Heart right ventricle (tissue), 16 donors: ENCODE data around the gene PVALEF. TPM values are rescaled to one million over a fixed set of nuclear protein-coding genes. Genes with fewer than 3 reads are reported as not detected.
A peak's percentile ranks its signal among the peaks of the same experiment; 100 is the strongest.

Source experiments
- ATAC-seq, 8 donors: fragments of 200-7000 bp; cut with Tn5 transposase; one replicate each; pipeline ENCODE4 v1.9.1; 2020; ENCODE audit warnings: mild to moderate bottlenecking in 8 of 8, moderate library complexity in 8 of 8, moderate number of reproducible peaks in 1 of 8
- DNase-seq, 2 donors: peaks; one replicate each; pipeline ENCODE4 v3.0.0-alpha.2; 2020
- H3K27ac ChIP-seq, 10 donors: fragments of 200-600 bp; sonication (generic) in 2 of 10; one replicate each; pipeline versions ENCODE4 v1.5.0 to v1.8.0; 2020 to 2022; ENCODE audit warnings: mild to moderate bottlenecking in 3 of 10
- H3K27me3 ChIP-seq, 7 donors: fragments of 200-600 bp; one replicate each; pipeline ENCODE4 v1.8.0; 2021 to 2022; ENCODE audit warnings: mild to moderate bottlenecking in 2 of 7
- H3K36me3 ChIP-seq, 9 donors: fragments of 200-600 bp; sonication (generic) in 1 of 9; one replicate each; pipeline versions ENCODE4 v1.5.0 to v1.8.0; 2020 to 2022; ENCODE audit warnings: mild to moderate bottlenecking in 2 of 9
- H3K4me1 ChIP-seq, 9 donors: fragments of 200-600 bp; sonication (generic) in 1 of 9; one replicate each; pipeline versions ENCODE4 v1.5.0 to v1.8.0; 2020 to 2022; ENCODE audit warnings: mild to moderate bottlenecking in 4 of 9
- H3K4me3 ChIP-seq, 10 donors: fragments of 200-600 bp; sonication (generic) in 2 of 10; one replicate each; pipeline versions ENCODE4 v1.5.0 to v1.8.0; 2020 to 2022; ENCODE audit warnings: mild to moderate bottlenecking in 7 of 10, moderate library complexity in 2 of 10
- H3K9me3 ChIP-seq, 11 donors: fragments of 200-600 bp in 10 of 11; sonication (generic) in 2 of 11; one replicate each; pipeline versions ENCODE4 v1.5.0 to v1.8.0; 2013 to 2022; ENCODE audit warnings: mild to moderate bottlenecking in 2 of 11, control low read depth in 1 of 11, moderate library complexity in 1 of 11
- WGBS, 2 donors: extraction: QIAGEN DNeasy Blood & Tissue Kit; methylation state at CpG; one replicate each; pipeline ENCODE4 v1.1.7; 2013; ENCODE audit warnings: inconsistent platforms in 1 of 2; 5-methylcytosine and 5-hydroxymethylcytosine counted together
- intact Hi-C, 10 donors: fragments of 100-400 bp; cut with DNase I; formaldehyde crosslinking; loops; one replicate each; pipeline versions ENCODE4 v1.11.1 to v1.14.2; 2022
- polyA plus RNA-seq, 2 donors: library from polyadenylated mRNA; stranded (reverse); fragments of 200-250 nt; gene quantifications; one replicate each; pipeline ENCODE4 v1.2.3, GENCODE V29; 2013
- total RNA-seq, 10 donors: library from RNA; stranded (reverse); fragmentation: NEBNext Ultra II Directional in 3 of 10; extraction: Animal tissue kit (Norgen Biotek cat#: 25700) in 3 of 10; gene quantifications; one replicate each; pipeline versions ENCODE4 v1.2.1 to v1.2.4, GENCODE V29; 2021 to 2023
- TF ChIP-seq, protein P1 (sequence below), 9 donors: fragments of 200-600 bp; sonication (generic) in 2 of 9; IDR thresholded peaks; one replicate each; pipeline versions ENCODE4 v1.5.0 to v1.8.0; 2021 to 2022; ENCODE audit warnings: antibody characterized with exemption in 9 of 9, mild to moderate bottlenecking in 5 of 9, moderate library complexity in 1 of 9
- donor health status: Arrhythmogenic right ventricular cardiomyopathy.
- donor health status: ischemic (EF 13 %, LVEDD 7.1; RV severe dilation, severe dysfunction).
- donor health status: healthy with polysubstance abuse.
- donor health status: DM: no; HTN: yes; CAD: no.
- donor health status: DM: no; HTN: no; CAD: no.
- donor health status: ischemic (EF 25% LVEDD 6.9; RV normal size, moderate dysfunction).
- donor health status: ischemic (EF 25% LVEDD 5.7; RV mildly dilated, moderate dysfunction).
- donor health status: healthy.
- donor health status: DM: yes; HTN: yes; CAD: no.
- donor health status: Ischemic cardiomyopathy.
- donor health status: ischemic (EF 35%, LVEDD 5.7; RV mildly dilated, moderate dysfunction).
- donor health status: nonischemic (EF 11% LVEDD 7.7; RV severe dilation, severe dysfunction).
- donor health status: DM: yes; HTN: yes; CAD: no.
- donor health status: PGD.
- donor health status: ischemic (EF 29% LVEDD 5.4; RV normal size, mild dysfunction).
- donor health status: nonischemic (EF 23%, LVEDD 6.1; RV moderate dilation, normal function).

Gene PVALEF
- total and polyA plus RNA-seq, 12 donors: not detected

GRCh38 chr17:81189670-81190530 is 24.6 kb downstream of the PVALEF start:
- TF ChIP-seq, protein P1, sequence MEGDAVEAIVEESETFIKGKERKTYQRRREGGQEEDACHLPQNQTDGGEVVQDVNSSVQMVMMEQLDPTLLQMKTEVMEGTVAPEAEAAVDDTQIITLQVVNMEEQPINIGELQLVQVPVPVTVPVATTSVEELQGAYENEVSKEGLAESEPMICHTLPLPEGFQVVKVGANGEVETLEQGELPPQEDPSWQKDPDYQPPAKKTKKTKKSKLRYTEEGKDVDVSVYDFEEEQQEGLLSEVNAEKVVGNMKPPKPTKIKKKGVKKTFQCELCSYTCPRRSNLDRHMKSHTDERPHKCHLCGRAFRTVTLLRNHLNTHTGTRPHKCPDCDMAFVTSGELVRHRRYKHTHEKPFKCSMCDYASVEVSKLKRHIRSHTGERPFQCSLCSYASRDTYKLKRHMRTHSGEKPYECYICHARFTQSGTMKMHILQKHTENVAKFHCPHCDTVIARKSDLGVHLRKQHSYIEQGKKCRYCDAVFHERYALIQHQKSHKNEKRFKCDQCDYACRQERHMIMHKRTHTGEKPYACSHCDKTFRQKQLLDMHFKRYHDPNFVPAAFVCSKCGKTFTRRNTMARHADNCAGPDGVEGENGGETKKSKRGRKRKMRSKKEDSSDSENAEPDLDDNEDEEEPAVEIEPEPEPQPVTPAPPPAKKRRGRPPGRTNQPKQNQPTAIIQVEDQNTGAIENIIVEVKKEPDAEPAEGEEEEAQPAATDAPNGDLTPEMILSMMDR (IDR thresholded peaks at IDR 0.05): peak in 2 of 9 donors; percentile 23 to 26
- ATAC-seq (peak in 3 of 8 donors; percentile 15 to 28 (median 18)), DNase-seq (no peak)
- peaks cover 0 to 8% (median under 1%) of the 10 kb centered on the region in 9 donors for H3K4me1 ChIP-seq
- no peak overlapping the region for H3K4me3 ChIP-seq
- H3K36me3 ChIP-seq: peaks cover 0 to 24% (median 0%) of the 10 kb centered on the region in 9 donors
- 83 to 84% methylated on average over 27 of the region's 27 CpGs for WGBS, 2 donors
- intact Hi-C loops: loop anchor here in 3 of 10 donors (10.0 kb wide), 1 partner anchor 45 kb away; no protein-coding TSS in a partner anchor
- H3K27ac ChIP-seq: no peak overlapping the region
- no peaks in the 10 kb centered on the region for H3K9me3 ChIP-seq
- no peaks in the 10 kb centered on the region for H3K27me3 ChIP-seq

DNA sequence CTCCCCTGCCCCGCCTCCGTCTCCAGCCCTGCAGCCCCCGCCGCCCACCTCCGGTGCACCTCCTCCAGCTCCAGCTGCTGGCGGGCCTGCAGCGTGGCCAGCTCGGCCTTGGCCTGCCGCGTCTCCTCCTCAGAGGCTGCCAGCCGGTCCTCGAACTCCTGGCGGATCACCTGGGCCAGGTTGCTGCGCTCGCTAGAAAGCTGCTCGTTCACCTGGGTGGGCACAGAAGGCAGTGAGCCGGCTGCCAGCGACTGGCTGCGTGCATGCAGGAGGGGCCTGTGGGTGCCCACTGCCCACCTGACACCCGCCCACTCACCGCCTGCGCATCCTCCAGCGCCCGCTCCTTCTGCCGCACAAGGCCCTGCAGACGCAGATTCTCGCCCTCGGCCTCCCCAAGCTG is 25.3 kb downstream of the PVALEF start:
- H3K9me3 ChIP-seq: no peaks in the 10 kb centered on the region
- H3K27me3 ChIP-seq: no peaks in the 10 kb centered on the region
- H3K36me3 ChIP-seq: peaks cover 0 to 24% (median 0%) of the 10 kb centered on the region in 9 donors
- DNase-seq (no peak), ATAC-seq (no peak)
- WGBS, 2 donors: 94 to 96% methylated on average over 28 of the region's 28 CpGs
- no peak overlapping the region for H3K27ac ChIP-seq
- TF ChIP-seq, protein P1 (IDR thresholded peaks at IDR 0.05): no peak
- no peak overlapping the region for H3K4me3 ChIP-seq
- intact Hi-C loops: loop anchor here in 3 of 10 donors (10.0 kb wide), 1 partner anchor 46 kb away; no protein-coding TSS in a partner anchor
- H3K4me1 ChIP-seq: peaks cover 0 to 15% (median 8%) of the 10 kb centered on the region in 9 donors

GRCh38 chr17:81191116-81191515 is 25.8 kb downstream of the PVALEF start:
- no peak for ATAC-seq
- DNase-seq: no peak
- no peak overlapping the region for H3K27ac ChIP-seq
- no peaks in the 10 kb centered on the region for H3K9me3 ChIP-seq
- peaks cover 0 to 20% (median 13%) of the 10 kb centered on the region in 9 donors for H3K4me1 ChIP-seq
- TF ChIP-seq, protein P1 (IDR thresholded peaks at IDR 0.05): no peak
- WGBS, 2 donors: 90 to 92% methylated on average over 20 of the region's 20 CpGs
- no peaks in the 10 kb centered on the region for H3K27me3 ChIP-seq
- no peak overlapping the region for H3K4me3 ChIP-seq
- intact Hi-C loops: loop anchor here in 3 of 10 donors (10.0 kb wide), 1 partner anchor 46 kb away; no protein-coding TSS in a partner anchor
- H3K36me3 ChIP-seq: peaks cover 0 to 24% (median 0%) of the 10 kb centered on the region in 9 donors

GRCh38 chr17:81191646-81192045 is 26.3 kb downstream of the PVALEF start:
- H3K27ac ChIP-seq: no peak overlapping the region
- H3K27me3 ChIP-seq: no peaks in the 10 kb centered on the region
- intact Hi-C loops: loop anchor here in 3 of 10 donors (10.0 kb wide), 1 partner anchor 47 kb away; no protein-coding TSS in a partner anchor
- H3K36me3 ChIP-seq: peaks cover 0 to 24% (median 0%) of the 10 kb centered on the region in 9 donors
- TF ChIP-seq, protein P1 (IDR thresholded peaks at IDR 0.05): no peak
- H3K4me1 ChIP-seq: peaks cover 0 to 26% (median 17%) of the 10 kb centered on the region in 9 donors
- 83 to 96% methylated on average over 14 of the region's 14 CpGs for WGBS, 2 donors
- no peak for ATAC-seq
- no peak overlapping the region for H3K4me3 ChIP-seq
- DNase-seq: no peak
- no peaks in the 10 kb centered on the region for H3K9me3 ChIP-seq
